Natural killer cell (primary cell): ENCODE measurements around the gene ZFYVE21. TPM values are rescaled to one million over a fixed set of nuclear protein-coding genes. Genes with fewer than 3 reads are reported as not detected.

Source experiments
- ATAC-seq, 3 donors: fragments of 150-1000 bp in 2 of 3; fragments of 200-7000 bp in 1 of 3; cut with Tn5 transposase; 1 replicate in 1 of 3; 2 replicates in 2 of 3; pipeline ENCODE4 v1.10.0; 2021; ENCODE audit warnings: mild to moderate bottlenecking in 2 of 3, moderate library complexity in 2 of 3
- DNase-seq, 2 donors: peaks; one replicate each; pipeline versions ENCODE4 v3.0.0 to v3.0.0-alpha.2; 2013 to 2021; ENCODE audit warnings: mixed read lengths in 1 of 2
- H3K27ac ChIP-seq: one replicate; pipeline ENCODE4 v1.5.1; 2013; ENCODE audit warnings: mild to moderate bottlenecking, low read length
- H3K27me3 ChIP-seq: one replicate; pipeline ENCODE4 v1.6.1; 2013; ENCODE audit warnings: low read length; ENCODE audit not compliant: control insufficient read depth, insufficient read depth
- H3K36me3 ChIP-seq: one replicate; pipeline ENCODE4 v1.6.1; 2013; ENCODE audit warnings: low read length; ENCODE audit not compliant: control insufficient read depth, insufficient read depth
- H3K4me1 ChIP-seq: one replicate; pipeline ENCODE4 v1.6.1; 2013; ENCODE audit warnings: low read length; ENCODE audit not compliant: control insufficient read depth, insufficient read depth
- H3K4me3 ChIP-seq: one replicate; pipeline ENCODE4 v1.5.1; 2013; ENCODE audit warnings: low read length
- H3K9me3 ChIP-seq: one replicate; pipeline ENCODE4 v1.6.1; 2013; ENCODE audit warnings: low read length; ENCODE audit not compliant: control insufficient read depth, insufficient read depth
- H3K27ac Mint-ChIP-seq, 2 donors: one replicate each; pipeline ENCODE4 v1.8.0; 2022; ENCODE audit warnings: mild to moderate bottlenecking in 2 of 2, mixed read lengths in 2 of 2, moderate library complexity in 1 of 2
- H3K27me3 Mint-ChIP-seq, 2 donors: one replicate each; pipeline ENCODE4 v1.8.0; 2022; ENCODE audit warnings: low read depth in 2 of 2, mixed read lengths in 2 of 2
- H3K36me3 Mint-ChIP-seq: one replicate; pipeline ENCODE4 v1.8.0; 2022; ENCODE audit warnings: mixed read lengths
- H3K4me1 Mint-ChIP-seq, 2 donors: one replicate each; pipeline ENCODE4 v1.8.0; 2022; ENCODE audit warnings: mixed read lengths in 2 of 2
- H3K4me3 Mint-ChIP-seq: one replicate; pipeline ENCODE4 v1.8.0; 2022; ENCODE audit warnings: mild to moderate bottlenecking, moderate library complexity, mixed read lengths
- H3K9me3 Mint-ChIP-seq, 2 donors: one replicate each; pipeline ENCODE4 v1.8.0; 2022; ENCODE audit warnings: mixed read lengths in 2 of 2
- CTCF ChIP-seq: fragments of 200-600 bp; IDR thresholded peaks from one replicate; pipeline ENCODE4 v1.8.0; 2022; ENCODE audit warnings: antibody characterized with exemption
- whole genome bisulfite sequencing: methylation state at CpG from one replicate; pipeline ENCODE4 v1.1.7; 2013; ENCODE audit warnings: missing lambda C conversion rate; ENCODE audit not compliant: insufficient coverage; 5-methylcytosine and 5-hydroxymethylcytosine counted together
- intact Hi-C: fragments of 100-400 bp; cut with micrococcal nuclease; formaldehyde crosslinking; loops from one replicate; pipeline ENCODE4 v1.14.2; 2022
- total RNA-seq, 4 donors: library from RNA; stranded (reverse); fragments of 120-200 nt in 1 of 4; gene quantifications; one replicate each; pipeline versions ENCODE4 v1.2.3 to v1.2.4, GENCODE V29; 2013 to 2022

ZFYVE21 gene
- total RNA-seq, 3 donors from 2014 or later (not counting 1 experiment from before 2014, with no cell fraction given): 5.9 to 10.7 (median 8.5) TPM

DNA sequence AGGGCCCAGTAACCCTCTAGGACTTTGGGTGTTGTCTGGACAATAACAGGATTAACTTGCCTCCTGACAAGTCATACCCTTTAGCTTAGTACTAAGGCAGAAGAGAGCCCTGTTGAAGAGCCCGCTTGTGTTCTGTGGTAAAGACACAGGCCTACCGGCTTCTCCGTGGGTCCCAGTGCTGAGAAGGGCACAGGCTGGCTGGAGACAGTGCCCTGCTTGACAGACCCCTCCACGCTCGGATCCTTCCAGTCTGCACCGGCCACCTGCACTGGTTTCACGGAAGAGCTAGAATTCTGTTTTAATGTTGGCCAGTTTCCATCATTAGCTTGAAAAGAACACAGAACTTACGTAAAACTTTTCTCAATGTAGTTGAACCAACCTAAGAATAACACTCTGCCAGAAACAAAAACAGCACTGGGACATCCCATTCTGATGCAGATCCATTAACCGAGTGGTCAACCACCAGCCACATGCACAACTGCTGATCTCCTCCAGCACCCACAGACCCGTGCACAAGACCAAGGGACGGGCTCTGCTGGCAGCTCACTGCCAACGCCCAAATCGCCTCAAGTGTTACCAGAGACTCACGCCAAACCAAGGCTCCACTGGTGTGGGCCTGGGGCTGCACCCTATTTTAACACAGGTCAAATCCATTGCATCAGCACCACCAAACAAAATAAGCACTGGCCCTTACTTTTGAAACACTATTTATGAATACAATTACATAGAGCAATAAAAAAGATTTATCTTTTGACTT, 27.1 kb downstream of the ZFYVE21 start:
- Histone ChIP-seq H3K27ac (no peak overlapping the region), H3K9me3 (no peaks in the 10 kb centered on the region), H3K27me3 (no peaks in the 10 kb centered on the region), H3K4me3 (no peak overlapping the region), H3K4me1 (peaks cover under 1% of the 10 kb centered on the region), H3K36me3 (peaks cover 18% of the 10 kb centered on the region)
- no peaks in the 10 kb centered on the region for H3K4me1 Mint-ChIP-seq
- 93% methylated on average over 14 of the region's 14 CpGs for WGBS
- intact Hi-C loops: no loop called here
- no peaks in the 10 kb centered on the region for H3K27me3 Mint-ChIP-seq
- H3K36me3 Mint-ChIP-seq: no peaks in the 10 kb centered on the region
- no peaks in the 10 kb centered on the region for H3K9me3 Mint-ChIP-seq
- H3K4me3 Mint-ChIP-seq: no peak overlapping the region
- no peak for TF ChIP-seq CTCF
- ATAC-seq (no peak), DNase-seq (no peak)
- H3K27ac Mint-ChIP-seq: no peak overlapping the region

DNA sequence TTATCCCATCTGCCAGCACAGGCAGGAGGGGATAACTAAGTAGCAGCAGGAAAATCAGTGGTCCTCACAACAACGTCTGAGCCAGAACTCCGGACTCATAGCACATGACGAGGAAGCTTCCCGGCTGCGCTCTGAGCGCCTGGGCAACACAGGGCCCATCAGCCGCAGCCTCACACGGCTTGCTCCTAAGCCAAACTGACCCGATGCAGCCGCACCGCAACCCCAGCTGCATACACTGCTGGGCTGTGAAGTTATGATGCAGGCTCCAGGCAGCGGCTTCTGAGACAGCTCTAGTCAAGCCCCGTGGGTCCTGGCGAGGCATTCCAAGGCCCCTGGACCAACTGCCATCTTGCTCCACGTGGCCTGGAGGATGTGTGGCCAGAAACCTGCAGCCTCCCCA, 28.1 kb downstream of the ZFYVE21 start:
- H3K36me3 ChIP-seq: peaks cover 14% of the 10 kb centered on the region
- no peaks in the 10 kb centered on the region for H3K27me3 ChIP-seq
- no peaks in the 10 kb centered on the region for H3K9me3 ChIP-seq
- no peak overlapping the region for H3K27ac ChIP-seq
- Mint-ChIP-seq H3K4me3 (no peak overlapping the region), H3K9me3 (no peaks in the 10 kb centered on the region), H3K4me1 (no peaks in the 10 kb centered on the region), H3K36me3 (no peaks in the 10 kb centered on the region), H3K27ac (no peak overlapping the region), H3K27me3 (no peaks in the 10 kb centered on the region)
- intact Hi-C loops: no loop called here
- TF ChIP-seq CTCF: no peak
- WGBS: 94% methylated on average over 15 of the region's 15 CpGs
- H3K4me1 ChIP-seq: peaks cover 11% of the 10 kb centered on the region
- no peak overlapping the region for H3K4me3 ChIP-seq
- DNase-seq (no peak), ATAC-seq (no peak)

GRCh38 chr14:103744621-103745395, 29.2 kb downstream of the ZFYVE21 start:
- ATAC-seq: no peak
- no peaks in the 10 kb centered on the region for H3K27me3 Mint-ChIP-seq
- no peaks in the 10 kb centered on the region for H3K9me3 Mint-ChIP-seq
- Histone ChIP-seq H3K4me3 (no peak overlapping the region), H3K4me1 (peaks cover 11% of the 10 kb centered on the region), H3K9me3 (no peaks in the 10 kb centered on the region), H3K27me3 (no peaks in the 10 kb centered on the region), H3K27ac (no peak overlapping the region), H3K36me3 (peaks cover 14% of the 10 kb centered on the region)
- no peak overlapping the region for H3K27ac Mint-ChIP-seq
- peaks cover 6% of the 10 kb centered on the region for H3K36me3 Mint-ChIP-seq
- 85% methylated on average over 15 of the region's 15 CpGs for WGBS
- H3K4me1 Mint-ChIP-seq: no peaks in the 10 kb centered on the region
- no peak for TF ChIP-seq CTCF
- intact Hi-C loops: no loop called here
- no peak overlapping the region for H3K4me3 Mint-ChIP-seq
- no peak for DNase-seq
